ENCODE results near the gene HAUS3.

The HAUS3 gene

DNA sequence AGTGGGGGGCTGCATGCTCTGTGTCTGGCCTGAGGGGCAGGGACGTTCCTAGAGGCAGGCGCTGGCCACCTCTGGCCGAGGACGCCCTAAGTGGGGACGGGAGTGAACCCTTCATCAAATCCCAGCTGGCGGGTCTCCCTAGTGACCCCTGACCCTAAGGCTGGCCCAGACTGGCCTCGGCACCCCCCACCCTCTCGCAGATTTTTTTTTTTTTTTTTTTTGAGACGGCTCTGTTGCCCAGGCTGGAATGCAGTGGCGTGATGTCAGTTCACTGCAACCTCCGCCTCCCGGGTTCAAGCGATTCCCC, 21.0 kb upstream of the HAUS3 start:
- no peak for DNase-seq

DNA sequence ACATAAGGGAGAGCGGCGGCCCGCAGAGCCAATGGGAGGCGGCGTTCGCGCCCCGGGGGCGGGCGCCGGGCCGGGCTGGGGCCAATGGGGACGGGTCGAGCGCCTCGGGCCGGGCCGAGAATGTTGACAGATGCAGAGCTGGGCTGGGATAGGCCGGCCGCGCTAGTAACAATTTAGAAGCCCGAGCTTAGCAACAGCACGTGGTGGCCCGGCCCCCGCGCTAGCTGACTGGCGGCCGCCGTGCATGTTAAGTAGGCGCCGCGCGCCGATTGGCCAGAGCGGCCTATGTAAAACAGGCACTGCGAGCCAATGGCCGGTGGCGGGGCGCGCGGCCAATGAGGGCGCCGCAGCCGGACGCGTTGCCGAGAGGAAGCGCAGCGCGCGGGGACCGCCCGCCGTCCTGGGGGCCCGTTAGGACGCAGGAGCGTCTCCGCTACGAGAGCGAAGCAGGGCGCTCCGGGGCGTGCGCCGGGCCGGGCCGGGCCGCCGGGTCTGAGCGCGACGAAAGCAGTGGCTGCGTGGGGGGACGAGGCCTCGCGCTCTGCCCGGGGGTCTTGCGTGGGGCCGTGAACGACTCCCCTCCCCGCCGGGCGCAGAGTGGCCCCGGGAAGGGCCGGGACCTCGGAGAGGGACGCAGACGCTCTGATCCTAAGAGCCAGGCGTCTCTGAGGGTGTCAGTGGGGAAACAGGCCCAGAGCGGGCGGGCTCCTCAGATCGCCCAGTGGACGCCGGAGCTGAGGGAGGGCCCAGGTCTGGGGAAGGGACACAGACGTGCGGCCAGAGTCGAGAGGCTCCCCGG, 20.4 kb upstream of the HAUS3 start:
- peak; percentile 98 to 100 for DNase-seq

DNA sequence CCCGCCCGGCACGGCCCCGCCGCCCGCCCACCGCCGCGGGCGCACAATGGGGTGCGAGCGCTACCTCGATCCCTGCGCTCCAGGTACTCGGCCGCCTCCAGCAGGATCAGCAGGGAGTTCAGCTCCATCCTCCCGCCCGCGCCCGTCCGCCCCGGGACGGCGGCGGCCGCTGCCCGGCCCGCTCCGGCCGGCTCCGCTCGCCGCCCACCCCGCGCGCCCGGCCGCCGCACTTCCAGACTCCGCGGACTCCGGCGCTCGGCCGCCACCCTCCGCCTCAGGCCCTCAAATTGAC, 19.9 kb upstream of the HAUS3 start, which contains the start of gene MXD4:
MXD4 (minus strand) TSS at position 257 of the 292 bp plus-strand sequence; CDS start at position 128, 129 bp downstream.
- DNase-seq, result no peak

- peak; percentile 42 to 67 for DNase-seq
These were observed 19.4 kb upstream of the HAUS3 start for GRCh38 chr4:2261110-2261852.

DNA sequence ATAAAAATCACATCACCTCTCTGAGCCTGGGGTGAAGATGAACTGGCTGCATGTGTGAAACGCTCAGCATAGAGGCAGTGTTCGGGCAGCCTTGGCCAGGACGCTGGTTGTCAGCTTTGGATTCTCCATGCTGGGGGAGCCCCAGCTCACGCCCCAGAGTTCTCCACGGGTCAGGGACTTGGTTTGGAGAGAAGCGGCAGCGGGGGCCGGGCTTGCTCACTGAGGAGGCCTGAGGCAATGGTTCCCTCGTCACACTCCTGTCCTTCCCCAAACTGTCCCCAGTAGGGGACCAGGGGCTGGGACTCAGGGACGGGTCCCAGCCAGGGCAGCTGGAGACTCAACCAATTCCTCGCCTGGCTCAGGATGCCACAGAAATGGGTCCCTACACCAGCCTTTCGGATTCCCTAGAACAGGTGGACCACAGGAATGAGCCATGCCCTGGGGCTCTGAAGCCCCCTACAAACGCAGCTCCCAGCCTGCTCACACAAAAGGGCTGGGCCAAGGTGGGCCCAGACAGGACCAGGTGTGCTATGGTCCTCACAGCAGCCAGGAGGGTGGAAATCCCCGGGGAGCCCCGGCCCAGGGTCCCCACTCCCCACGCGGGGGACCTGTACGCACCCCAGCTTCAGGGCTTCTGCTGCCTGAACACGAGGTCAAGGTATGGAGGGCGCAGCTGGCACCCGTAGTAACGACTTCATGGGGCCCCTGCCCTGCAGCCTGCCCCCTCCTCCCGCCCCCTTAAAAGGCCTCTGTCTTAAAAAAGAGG, 18.6 kb upstream of the HAUS3 start:
- DNase-seq, result no peak

- DNase-seq, result no peak
These were observed 17.8 kb upstream of the HAUS3 start for GRCh38 chr4:2259541-2260343.

DNA sequence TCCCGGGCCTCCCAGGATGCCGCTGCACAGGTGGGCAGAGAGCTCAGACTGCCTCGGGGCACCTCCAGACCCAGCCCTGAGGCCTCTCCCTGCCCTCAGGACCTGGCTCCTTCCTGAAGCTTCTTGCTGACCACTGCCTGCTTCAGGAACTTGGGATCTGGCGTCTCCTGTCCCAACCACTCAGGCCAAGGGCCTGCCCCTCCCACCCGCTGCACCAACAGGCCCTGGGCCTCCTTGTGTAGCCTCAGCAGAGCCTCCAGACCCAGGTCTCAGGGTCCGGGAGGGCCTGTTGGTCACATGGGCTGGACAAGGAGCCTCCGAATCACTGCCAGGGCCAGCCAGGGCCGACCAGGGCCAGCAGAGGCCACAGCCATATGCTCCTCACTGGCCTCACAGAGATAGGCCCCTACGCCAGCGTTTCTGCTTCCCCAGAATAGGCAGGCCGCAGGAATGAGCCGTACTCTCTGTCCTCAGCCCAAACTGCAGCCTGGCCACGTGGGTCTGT, 17.2 kb upstream of the HAUS3 start:
- DNase-seq, result no peak

- no peak for DNase-seq
These were observed 16.4 kb upstream of the HAUS3 start for GRCh38 chr4:2258091-2259035.

DNA sequence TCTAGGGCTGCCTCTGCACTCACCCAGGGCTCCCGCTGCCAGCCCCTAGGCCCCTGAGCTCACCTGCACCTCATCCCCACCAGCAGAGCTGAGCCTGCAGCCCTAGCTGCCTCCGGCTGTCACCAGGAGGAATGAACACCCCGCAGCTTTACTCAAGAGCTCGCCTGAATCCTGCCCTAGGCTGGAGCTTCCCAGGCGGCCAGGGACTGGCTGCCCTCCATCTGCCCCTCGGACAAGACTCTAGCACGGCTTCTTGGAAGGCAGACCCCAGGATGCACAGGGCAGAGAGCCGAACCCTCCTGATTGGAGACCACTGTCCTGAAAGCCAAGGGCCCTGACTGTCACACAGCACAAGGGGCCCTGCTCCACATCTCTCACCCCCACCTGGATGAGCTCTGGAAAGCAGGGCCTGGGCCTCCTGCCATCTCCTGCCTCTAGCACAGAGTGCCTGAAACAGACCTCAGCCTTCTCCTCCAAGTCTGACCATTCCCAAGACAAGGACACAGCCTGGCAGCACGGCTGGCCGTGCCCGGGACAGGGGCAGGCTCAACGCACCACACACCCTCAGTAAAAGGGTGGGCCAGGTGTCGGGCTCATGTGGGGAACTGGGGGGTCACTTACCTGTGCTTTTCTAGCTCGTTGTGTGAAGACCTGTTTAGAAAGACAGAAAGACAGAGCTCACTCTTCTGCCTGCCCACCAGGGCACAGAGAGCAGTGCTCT, 15.6 kb upstream of the HAUS3 start:
- DNase-seq, result no peak

DNA sequence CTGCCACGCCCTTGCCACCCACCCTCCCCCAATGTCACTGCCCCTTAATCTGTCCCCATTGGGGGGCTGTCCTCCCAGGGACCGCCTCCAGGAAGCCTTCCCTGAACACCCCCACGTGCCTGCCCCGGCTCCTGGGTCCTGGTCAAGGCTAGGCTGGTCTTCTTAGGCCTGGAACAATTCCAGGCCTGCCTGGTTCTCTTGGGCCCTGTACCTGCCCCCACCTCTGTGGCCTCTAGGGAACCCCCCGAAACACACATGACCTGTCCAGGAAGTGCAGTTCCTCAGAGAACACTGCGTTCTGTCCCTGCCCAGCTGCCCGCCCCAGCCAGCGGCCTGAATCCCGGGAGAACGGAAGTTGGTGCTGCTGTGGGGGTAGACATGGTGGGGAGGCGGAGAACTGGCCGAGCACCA, 14.9 kb upstream of the HAUS3 start:
- no peak for DNase-seq

GRCh38 chr4:2256156-2256731, 14.3 kb upstream of the HAUS3 start:
- DNase-seq, result no peak

GRCh38 chr4:2255501-2256155, 13.7 kb upstream of the HAUS3 start:
- no peak for DNase-seq

DNA sequence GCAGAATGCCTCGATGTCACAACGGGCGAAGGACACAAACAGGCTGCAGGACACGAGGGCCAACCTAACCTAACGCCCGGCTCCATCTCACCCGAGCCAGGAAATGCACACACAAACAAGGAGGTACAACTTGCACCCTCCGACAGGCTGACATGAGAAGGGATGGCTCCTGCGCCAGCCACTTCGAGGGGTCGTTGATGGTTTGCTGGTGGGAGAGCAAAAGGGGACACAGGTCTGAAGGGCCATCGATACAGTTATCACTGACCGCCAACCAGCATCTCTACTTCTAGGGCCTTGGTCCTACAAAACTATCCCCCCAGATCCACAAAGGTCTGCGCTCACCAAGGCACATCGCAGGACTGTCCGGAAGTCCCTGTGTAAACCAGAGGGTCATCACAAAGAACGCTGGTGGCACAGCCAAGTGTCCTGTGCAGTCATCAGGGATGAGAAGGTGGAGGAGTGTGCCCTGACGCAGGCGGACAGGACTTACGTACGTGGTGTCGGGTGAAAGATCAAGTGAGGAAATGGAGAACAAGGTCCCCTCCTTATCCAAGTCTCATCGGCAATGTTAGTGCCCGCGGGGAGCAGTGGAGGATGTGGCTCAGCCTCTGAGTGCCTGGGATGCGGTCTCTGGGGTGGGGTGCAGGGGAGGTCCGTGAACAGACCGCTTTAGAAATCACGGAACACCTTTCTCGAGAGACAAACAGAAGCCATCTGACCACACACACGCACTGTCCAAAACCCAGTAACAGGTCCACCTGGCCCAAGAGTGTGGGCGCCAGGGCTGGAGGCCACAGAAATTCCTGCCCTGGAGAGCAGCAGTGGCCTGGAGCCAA, 13.0 kb upstream of the HAUS3 start:
- DNase-seq, result no peak

- no peak for DNase-seq
These were observed 11.5 kb upstream of the HAUS3 start for GRCh38 chr4:2253160-2254084.

DNA sequence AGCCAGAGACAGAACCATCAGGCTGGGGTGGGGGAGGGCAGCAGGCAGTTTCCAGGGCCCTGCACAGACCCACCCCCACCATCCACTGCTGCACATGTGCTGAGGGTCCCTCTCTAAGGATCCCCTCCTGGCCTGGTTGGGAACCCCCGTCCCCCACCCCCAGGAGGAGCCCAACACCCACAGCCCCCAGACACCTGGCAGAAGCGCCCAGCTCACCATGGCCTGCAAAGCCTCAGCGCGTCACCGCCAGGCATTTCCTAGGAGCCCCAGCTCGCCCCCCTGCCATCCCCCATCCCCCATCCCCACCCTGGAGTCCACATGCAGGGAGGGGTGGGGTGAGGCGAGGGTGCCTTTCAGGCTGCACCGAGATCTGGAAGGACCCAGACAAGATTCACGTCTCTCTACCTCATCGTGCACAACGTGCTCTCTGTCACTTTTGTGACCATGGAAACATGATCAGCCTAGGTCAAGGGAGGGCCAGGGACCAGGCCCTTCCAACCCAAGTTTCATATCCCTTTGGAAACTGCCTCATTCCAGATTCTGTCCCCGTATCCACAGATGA, 10.7 kb upstream of the HAUS3 start:
- no peak for DNase-seq

DNA sequence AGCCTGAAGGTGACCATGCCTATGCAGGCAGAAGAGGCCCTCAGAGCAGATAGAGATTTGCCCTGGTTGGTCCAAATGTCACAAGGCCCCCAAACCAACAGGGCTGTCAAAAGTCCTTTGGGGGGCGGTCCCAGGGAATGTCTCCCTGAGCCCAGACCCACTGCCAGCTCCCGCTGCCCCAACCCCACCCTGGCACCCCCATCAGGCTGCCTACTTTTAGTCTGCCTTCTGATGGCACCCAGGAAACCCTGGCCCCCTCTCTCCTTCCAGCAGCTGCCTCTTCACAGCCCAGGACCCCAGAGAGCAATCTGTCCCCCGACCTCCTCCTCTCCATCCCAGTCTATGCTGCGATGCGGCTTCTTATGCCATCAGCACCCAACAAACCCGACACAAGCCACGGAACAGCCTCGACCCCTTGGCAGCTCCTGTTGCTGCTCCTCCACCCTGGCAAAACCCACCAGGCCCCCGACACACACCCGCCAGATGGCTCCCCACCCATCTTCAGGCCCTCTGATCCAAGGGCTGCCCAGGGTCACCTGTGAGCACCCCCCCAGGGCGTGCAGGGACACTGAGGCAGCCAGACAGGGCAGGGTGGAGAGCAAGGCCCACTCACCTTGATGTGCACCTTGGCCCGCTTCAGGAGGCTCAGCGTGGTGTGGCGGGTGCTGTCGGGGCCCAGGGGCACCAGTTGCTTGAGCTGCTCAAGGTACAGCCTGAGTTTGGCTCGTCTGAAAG, 10.0 kb upstream of the HAUS3 start:
- DNase-seq, result no peak
